H1 (cell line): ENCODE results near the gene FOXD4L3.
"Not testable (repeated sequence)": the region's sequence is repeated elsewhere in the genome, so short reads cannot be mapped to it uniquely, and the experiment has no call there.

Source experiments
- CTCF ChIP-seq, 3 experiments: IDR thresholded peaks; 1 replicate in 2 of 3; 2 replicates in 1 of 3; pipeline versions ENCODE4 v1.5.1 to v1.6.1; 2011; ENCODE audit warnings: low read length in 3 of 3, mild to moderate bottlenecking in 3 of 3, inconsistent platforms in 2 of 3, low read depth in 1 of 3, moderate library complexity in 1 of 3; ENCODE audit not compliant: insufficient read depth in 1 of 3; ENCODE audit errors: control extremely low read depth in 1 of 3
- HDAC6 ChIP-seq: IDR thresholded peaks from one replicate; pipeline ENCODE4 v1.7.1; 2012; ENCODE audit warnings: low read depth, mild to moderate bottlenecking, inconsistent platforms, low read length, moderate library complexity
- KDM5A ChIP-seq: fragments of 200-600 bp; IDR thresholded peaks from 2 replicates; pipeline ENCODE4 v1.7.1; 2012; ENCODE audit warnings: mild to moderate bottlenecking, low read length, inconsistent platforms, mixed read lengths
- MAFK ChIP-seq: IDR thresholded peaks from 2 replicates; pipeline ENCODE4 v1.6.1; 2012; ENCODE audit warnings: low read depth, mild to moderate bottlenecking, improper control_type of control experiment, low read length
- MAX ChIP-seq: IDR thresholded peaks from 2 replicates; pipeline ENCODE4 v1.6.1; 2012; ENCODE audit warnings: inconsistent platforms
- NRF1 ChIP-seq: IDR thresholded peaks from 2 replicates; pipeline ENCODE4 v1.6.1; 2011; ENCODE audit warnings: mild to moderate bottlenecking, low read depth, low read length, improper control_type of control experiment
- POLR2A ChIP-seq, 2 experiments: IDR thresholded peaks; 1 replicate in 1 of 2; 2 replicates in 1 of 2; pipeline ENCODE4 v1.6.1; 2011; ENCODE audit warnings: low read depth in 2 of 2, low read length in 2 of 2, mild to moderate bottlenecking in 2 of 2; ENCODE audit errors: control extremely low read depth in 1 of 2
- RAD21 ChIP-seq, 2 experiments: IDR thresholded peaks in 1 of 2; conservative IDR thresholded peaks in 1 of 2; 2 replicates each; pipeline ENCODE4 v1.6.1; 2011; ENCODE audit warnings: low read depth in 2 of 2, low read length in 2 of 2, improper control_type of control experiment in 1 of 2, inconsistent platforms in 1 of 2, mild to moderate bottlenecking in 1 of 2, moderate library complexity in 1 of 2

GRCh38 chr9:68335935-68336334 lies 33.3 kb downstream of the FOXD4L3 start:
- not testable (repeated sequence) for TF ChIP-seq CTCF (IDR thresholded peaks at IDR 0.05; ENCODE audit: control extremely low read depth in 1 of 3, insufficient read depth in 1 of 3, low read depth in 1 of 3, low read length in 3 of 3); KDM5A; HDAC6; NRF1; RAD21 (IDR thresholded peaks at IDR 0.05 in 1 of 2, conservative IDR thresholded peaks at IDR 0.05 in 1 of 2; ENCODE audit: low read depth in 2 of 2, low read length in 2 of 2); MAX; MAFK; POLR2A (IDR thresholded peaks at IDR 0.05; ENCODE audit: control extremely low read depth in 1 of 2, low read depth in 2 of 2, low read length in 2 of 2)
